ENCODE data around the gene DOHH.
A peak's percentile ranks its signal among the peaks of the same experiment; 100 is the strongest.
"Not testable (repeated sequence)": the region's sequence is repeated elsewhere in the genome, so short reads cannot be mapped to it uniquely, and the experiment has no call there.

The DOHH gene

DNA sequence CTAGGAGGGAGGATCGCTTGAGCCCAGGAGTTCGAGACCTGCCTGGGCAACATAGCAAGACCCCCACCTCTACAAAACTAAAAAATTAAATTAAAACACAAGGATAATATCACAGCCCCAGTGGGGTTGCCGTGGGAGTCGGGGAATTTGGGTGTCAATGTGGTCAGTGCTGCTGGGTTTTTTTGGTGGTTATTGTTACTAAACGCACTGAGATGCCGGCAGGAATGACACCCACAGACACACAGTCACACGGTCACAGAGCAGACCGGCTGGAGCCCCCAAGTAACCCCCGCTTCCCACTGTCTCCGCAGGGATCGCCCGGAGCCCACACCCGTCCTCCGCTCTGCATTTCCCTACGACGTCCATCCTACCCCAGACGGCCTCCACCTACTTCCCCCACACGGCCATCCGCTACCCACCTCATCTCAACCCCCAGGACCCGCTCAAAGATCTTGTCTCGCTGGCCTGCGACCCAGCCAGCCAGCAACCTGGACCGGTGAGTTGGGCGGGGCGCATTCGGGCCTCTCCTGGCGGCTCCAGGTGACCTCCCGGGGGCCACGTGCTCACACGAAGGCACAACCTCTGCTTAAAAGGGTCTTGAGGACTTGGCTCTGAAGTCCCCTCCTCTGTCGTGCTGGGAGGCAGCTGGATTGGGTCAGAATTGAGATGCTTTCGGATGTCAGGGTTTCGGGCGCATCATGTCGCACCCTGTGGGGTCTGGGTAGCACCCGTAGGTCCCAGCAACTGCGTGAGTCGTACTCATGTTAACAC is 48.1 kb downstream of the DOHH start:
- H3K4me3 ChIP-seq (ENCODE audit: low read length), result no peak overlapping the region
- TF ChIP-seq, protein P1, sequence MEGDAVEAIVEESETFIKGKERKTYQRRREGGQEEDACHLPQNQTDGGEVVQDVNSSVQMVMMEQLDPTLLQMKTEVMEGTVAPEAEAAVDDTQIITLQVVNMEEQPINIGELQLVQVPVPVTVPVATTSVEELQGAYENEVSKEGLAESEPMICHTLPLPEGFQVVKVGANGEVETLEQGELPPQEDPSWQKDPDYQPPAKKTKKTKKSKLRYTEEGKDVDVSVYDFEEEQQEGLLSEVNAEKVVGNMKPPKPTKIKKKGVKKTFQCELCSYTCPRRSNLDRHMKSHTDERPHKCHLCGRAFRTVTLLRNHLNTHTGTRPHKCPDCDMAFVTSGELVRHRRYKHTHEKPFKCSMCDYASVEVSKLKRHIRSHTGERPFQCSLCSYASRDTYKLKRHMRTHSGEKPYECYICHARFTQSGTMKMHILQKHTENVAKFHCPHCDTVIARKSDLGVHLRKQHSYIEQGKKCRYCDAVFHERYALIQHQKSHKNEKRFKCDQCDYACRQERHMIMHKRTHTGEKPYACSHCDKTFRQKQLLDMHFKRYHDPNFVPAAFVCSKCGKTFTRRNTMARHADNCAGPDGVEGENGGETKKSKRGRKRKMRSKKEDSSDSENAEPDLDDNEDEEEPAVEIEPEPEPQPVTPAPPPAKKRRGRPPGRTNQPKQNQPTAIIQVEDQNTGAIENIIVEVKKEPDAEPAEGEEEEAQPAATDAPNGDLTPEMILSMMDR (conservative IDR thresholded peaks at IDR 0.05; ENCODE audit: low read depth, low read length), result no peak
- DNase-seq (ENCODE audit: low read depth), result no peak

DNA sequence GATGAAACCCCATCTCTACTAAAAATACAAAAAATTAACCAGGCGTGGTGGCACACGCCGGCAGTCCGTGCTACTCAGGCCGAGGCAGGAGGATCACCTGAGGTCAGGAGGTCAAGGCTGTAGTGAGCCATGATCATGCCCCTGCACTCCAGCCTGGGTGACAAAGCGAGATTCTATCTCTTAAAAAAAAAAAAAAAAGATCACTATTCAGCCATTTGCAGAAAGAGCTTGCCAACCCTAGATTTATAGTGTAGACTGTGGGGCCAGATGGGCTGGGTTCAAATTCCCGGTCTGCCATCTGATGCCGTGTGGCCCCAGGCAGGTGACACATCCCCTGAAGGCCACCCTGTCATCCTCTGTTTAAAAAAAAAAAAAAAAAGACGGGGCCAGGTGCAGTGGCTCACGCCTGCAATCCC is 49.0 kb downstream of the DOHH start:
- no peak for DNase-seq (ENCODE audit: low read depth)
- TF ChIP-seq, protein P1 (conservative IDR thresholded peaks at IDR 0.05; ENCODE audit: low read depth, low read length), result no peak
- H3K4me3 ChIP-seq (ENCODE audit: low read length), result no peak overlapping the region

DNA sequence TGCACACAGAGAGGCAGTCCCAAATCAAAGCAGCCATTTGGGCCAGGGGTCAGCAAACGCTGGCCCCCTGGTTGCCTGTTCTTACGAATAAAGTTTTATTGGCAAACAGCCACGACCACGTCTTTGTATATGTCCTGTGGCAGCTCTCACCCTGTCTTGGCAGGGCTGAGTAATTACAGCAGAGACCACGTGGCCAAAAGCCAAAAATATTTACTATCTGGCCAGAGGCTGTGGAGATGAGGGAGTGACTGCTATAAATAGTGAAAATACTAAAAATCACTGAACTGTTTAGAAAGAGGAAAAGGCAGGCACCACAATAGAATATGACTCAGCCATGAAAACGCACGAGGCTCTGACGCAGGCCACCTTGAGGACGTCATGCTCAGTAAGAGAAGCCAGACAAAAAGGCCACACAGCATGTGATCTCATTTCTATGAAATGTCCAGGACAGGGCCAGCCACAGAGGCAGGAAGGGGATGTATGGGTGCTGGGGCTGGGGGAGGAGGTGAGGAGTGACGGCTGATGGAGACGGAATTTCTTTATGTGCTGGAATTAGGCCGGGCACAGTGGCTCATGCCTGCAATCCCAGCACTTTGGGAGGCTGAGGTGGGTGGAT is 49.6 kb downstream of the DOHH start:
- no peak overlapping the region for H3K4me3 ChIP-seq (ENCODE audit: low read length)
- DNase-seq (ENCODE audit: low read depth), result peak; percentile 99
- TF ChIP-seq, protein P1 (conservative IDR thresholded peaks at IDR 0.05; ENCODE audit: low read depth, low read length), result no peak

DNA sequence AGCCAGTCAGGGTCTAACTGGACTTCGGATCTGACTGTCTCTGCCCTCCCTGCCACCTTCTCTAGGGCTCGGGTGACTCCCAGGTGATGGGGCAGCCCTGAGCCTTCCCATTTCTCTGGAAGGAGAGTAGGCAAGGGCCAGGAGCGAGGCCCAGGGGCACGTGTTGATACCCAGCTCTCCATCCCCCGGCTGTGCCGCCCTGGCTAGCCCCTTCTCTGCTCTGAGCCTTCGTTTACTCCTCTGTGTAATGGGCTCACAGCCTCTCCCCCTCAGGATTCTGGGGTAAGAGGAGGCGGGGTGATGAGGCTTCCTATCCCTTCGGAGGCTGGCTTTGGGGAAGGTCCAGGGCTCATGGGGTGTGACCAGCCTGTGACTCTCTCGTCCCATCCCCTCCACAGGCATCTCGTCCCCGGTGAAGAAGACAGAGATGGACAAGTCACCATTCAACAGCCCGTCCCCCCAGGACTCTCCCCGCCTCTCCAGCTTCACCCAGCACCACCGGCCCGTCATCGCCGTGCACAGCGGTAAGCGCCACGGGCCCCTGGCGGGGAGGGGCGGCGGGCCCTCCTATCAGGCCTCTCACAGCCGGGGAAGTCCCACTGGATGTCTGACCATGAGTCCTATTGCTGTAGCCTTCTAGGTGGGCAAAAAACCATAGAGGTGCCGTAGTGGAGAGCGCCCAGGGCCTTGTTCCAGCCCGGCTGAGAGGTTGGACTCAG is 51.7 kb downstream of the DOHH start:
- TF ChIP-seq, protein P1 (conservative IDR thresholded peaks at IDR 0.05; ENCODE audit: low read depth, low read length), result no peak
- no peak overlapping the region for H3K4me3 ChIP-seq (ENCODE audit: low read length)
- no peak for DNase-seq (ENCODE audit: low read depth)

DNA sequence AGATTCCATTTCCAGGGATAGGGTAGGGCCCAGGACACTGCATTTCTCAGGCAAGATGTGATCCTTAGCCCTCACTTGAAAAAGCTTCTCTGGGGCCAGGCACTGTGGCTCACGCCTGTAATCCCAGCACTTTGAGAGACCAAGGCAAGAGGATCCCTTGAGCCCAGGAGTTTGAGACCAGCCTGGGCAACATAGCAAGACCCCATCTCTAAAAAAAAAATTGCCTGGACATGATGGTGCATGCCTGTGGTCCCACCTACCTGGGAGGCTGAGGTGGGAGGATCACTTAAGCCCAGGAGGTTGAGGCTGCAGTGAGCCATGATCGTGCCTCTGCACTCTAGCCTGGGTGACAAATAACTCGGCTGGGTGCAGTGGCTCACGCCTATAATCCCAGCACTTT is 53.8 kb downstream of the DOHH start:
- not testable (repeated sequence) for DNase-seq (ENCODE audit: low read depth); H3K4me3 ChIP-seq (ENCODE audit: low read length)

DNA sequence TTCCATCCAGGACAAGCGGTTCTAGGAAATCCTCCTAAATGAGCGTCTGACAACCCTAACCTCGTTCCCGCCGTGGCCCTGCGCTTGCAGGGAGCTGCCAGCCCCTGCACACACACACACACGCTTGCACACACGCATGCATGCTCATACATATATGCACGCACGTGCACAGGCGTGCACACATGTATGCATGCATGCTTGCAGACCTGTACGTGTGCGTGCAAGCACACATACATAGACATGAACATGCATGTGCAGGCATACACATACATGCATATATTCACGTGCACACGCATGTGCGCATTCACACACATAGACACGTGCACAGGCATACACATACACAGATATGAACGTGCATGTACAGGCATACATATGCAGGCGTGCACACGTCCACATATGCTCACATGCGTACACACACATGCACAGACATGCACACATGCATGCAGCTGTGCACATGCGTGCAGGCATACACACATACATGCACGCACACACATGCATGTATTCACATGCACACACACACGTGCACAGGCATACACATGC is 55.7 kb downstream of the DOHH start:
- DNase-seq (ENCODE audit: low read depth), result no peak
- TF ChIP-seq, protein P1 (conservative IDR thresholded peaks at IDR 0.05; ENCODE audit: low read depth, low read length), result no peak
- H3K4me3 ChIP-seq (ENCODE audit: low read length), result no peak overlapping the region

Data from retinal pigment epithelial cell (primary cell).